ENCODE results near the gene MYB.

GRCh38 chr6:135179920-135180541, 1.1 kb upstream of the MYB start:
- TF ChIP-seq GATA3 (IDR thresholded peaks at IDR 0.05; ENCODE audit: low read depth, low read length) (no peak), GATA2 (IDR thresholded peaks at IDR 0.05; ENCODE audit: low read depth, low read length) (no peak)

Data from SH-SY5Y (cell line).